ENCODE data around the gene CCDC178. TPM values are rescaled to one million over a fixed set of nuclear protein-coding genes. Genes with fewer than 3 reads are reported as not detected.
"Not testable (repeated sequence)": the region's sequence is repeated elsewhere in the genome, so short reads cannot be mapped to it uniquely, and the experiment has no call there.

Gene CCDC178
- total and polyA plus RNA-seq, 2 experiments from 2014 or later: not detected

DNA sequence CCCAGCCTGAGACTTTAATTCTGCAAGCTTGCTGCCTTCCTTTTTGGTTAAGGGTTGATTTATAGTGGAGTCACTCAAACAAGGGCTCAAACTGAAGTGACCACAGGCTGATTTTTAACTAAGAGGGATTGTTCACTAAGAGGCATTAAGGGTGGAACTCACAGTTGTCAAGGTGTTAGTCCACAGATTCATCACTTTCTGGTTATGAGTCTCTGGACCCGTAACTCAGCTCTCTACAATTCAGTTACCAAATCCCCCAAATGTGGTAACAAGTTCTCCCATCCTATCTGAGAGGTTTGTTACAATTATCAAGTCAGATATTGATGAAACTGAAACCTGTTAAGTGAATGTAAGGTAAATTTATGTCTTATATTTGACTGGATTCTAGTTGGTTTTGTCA lies 481.8 kb downstream of the CCDC178 start:
- in situ Hi-C loops (cut with MboI): no loop called here
- TF ChIP-seq EZH2 (IDR thresholded peaks at IDR 0.05; ENCODE audit: insufficient read depth, poor library complexity, severe bottlenecking) (no peak), EZH2phosphoT487 (IDR thresholded peaks at IDR 0.05; ENCODE audit: insufficient read depth, low read depth) (no peak)
- Histone ChIP-seq H3K9me3 (ENCODE audit: low read depth) (no peaks in the 10 kb centered on the region), H3K4me2 (ENCODE audit: unreplicated experiment) (no peak overlapping the region), H4K20me1 (ENCODE audit: insufficient read depth) (no peaks in the 10 kb centered on the region), H3K27ac (no peak overlapping the region), H3K4me1 (ENCODE audit: insufficient read depth) (0 out of 2 replicates have a peak, but pooled peaks cover 7% of the 10 kb centered on the region), H3K4me3 (no peak overlapping the region), H3K27me3 (replicated peaks; ENCODE audit: insufficient read depth) (no peaks in the 10 kb centered on the region), H3K79me2 (ENCODE audit: insufficient read depth) (no peaks in the 10 kb centered on the region), H2AFZ (no peak overlapping the region), H3K9me2 (ENCODE audit: insufficient read depth) (no peaks in the 10 kb centered on the region), H3F3A (ENCODE audit: insufficient read depth) (no peaks in the 10 kb centered on the region; the same call in 1 of the 2 replicates), H3K36me3 (ENCODE audit: low read depth) (no peaks in the 10 kb centered on the region), H3K9ac (no peak overlapping the region)
- DNase-seq: no peak
- 24 to 40% methylated on average over 1 of the region's 1 CpG for WGBS, 2 experiments (ENCODE audit: low coverage in 1 of 2, low lambda C conversion rate in 2 of 2, missing lambda C conversion rate in 2 of 2)

DNA sequence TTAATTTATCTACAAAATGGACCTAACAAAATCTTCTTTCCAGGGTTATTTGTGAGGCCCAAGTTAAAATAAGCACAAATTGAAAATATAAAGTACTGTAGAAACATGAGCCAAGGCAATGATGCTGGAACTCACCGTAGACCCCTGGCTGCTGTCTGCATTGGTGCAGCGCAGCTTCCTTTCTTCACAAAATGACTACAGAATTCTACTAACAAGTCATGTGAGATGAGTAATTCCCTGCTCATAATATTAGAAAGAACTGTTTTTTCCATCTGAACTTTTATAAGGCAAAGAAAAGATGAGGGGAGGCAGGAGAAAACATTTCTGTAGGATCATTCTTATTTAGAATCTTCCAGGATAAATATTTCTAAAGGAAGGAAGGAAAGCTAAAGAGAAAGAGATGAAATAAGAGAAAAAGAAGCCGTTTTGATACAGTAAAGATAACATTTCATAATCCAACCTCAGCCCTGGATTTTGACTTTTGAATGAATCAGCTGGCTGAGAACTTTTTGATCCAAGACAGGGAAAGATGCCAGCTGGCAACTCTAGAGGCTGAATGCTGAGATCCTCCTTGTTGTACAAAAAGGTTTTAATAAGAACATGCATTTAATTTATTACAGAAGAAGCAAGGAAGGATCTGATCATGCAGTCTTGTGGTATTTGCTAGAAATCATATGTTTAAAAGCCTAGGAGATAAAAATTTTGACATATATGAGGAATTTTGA lies 483.8 kb downstream of the CCDC178 start:
- Histone ChIP-seq H3K36me3 (ENCODE audit: low read depth) (no peaks in the 10 kb centered on the region), H3K9me2 (ENCODE audit: insufficient read depth) (no peaks in the 10 kb centered on the region), H3K9ac (no peak overlapping the region), H3K4me1 (ENCODE audit: insufficient read depth) (0 out of 2 replicates have a peak, but pooled peaks cover 7% of the 10 kb centered on the region), H3K9me3 (ENCODE audit: low read depth) (no peaks in the 10 kb centered on the region), H3K27me3 (replicated peaks; ENCODE audit: insufficient read depth) (no peaks in the 10 kb centered on the region), H2AFZ (no peak overlapping the region), H3K4me3 (no peak overlapping the region), H4K20me1 (ENCODE audit: insufficient read depth) (no peaks in the 10 kb centered on the region), H3F3A (ENCODE audit: insufficient read depth) (no peaks in the 10 kb centered on the region; the same call in 1 of the 2 replicates), H3K27ac (no peak overlapping the region), H3K4me2 (ENCODE audit: unreplicated experiment) (no peak overlapping the region), H3K79me2 (ENCODE audit: insufficient read depth) (no peaks in the 10 kb centered on the region)
- DNase-seq: peak; percentile 50
- in situ Hi-C loops (cut with MboI): no loop called here
- TF ChIP-seq EZH2 (IDR thresholded peaks at IDR 0.05; ENCODE audit: insufficient read depth, poor library complexity, severe bottlenecking): no peak
- TF ChIP-seq EZH2phosphoT487 (IDR thresholded peaks at IDR 0.05; ENCODE audit: insufficient read depth, low read depth): no peak
- WGBS, 2 experiments (ENCODE audit: low coverage in 1 of 2, low lambda C conversion rate in 2 of 2, missing lambda C conversion rate in 2 of 2): 5 to 7% methylated on average over 3 of the region's 3 CpGs

DNA sequence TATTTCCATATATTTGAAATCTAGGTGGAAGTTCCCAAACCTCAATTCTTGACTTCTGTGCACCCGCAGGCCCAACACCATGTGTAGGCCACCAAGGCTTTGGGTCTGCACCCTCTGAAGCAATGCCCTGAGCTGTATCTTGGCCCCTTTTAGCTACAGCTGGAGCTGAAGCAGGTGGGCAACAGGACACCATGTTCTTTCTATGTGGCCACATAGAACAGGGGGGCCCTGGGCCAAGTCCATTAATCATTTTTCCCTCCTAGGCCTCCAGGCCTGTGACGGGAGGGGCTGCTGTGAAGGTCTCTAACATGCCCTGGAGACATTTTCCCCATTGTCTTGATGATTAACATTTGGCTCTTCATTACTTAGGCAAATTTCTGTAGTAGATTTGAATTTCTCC lies 488.2 kb downstream of the CCDC178 start:
- 16 to 17% methylated on average over 2 of the region's 2 CpGs for WGBS, 2 experiments (ENCODE audit: low coverage in 1 of 2, low lambda C conversion rate in 2 of 2, missing lambda C conversion rate in 2 of 2)
- H3K4me3 ChIP-seq; H4K20me1 ChIP-seq (ENCODE audit: insufficient read depth); H2AFZ ChIP-seq; H3K36me3 ChIP-seq (ENCODE audit: low read depth); H3K79me2 ChIP-seq (ENCODE audit: insufficient read depth); H3K9me3 ChIP-seq (ENCODE audit: low read depth); H3K4me2 ChIP-seq (ENCODE audit: unreplicated experiment); H3F3A ChIP-seq (ENCODE audit: insufficient read depth); H3K4me1 ChIP-seq (ENCODE audit: insufficient read depth); H3K27me3 ChIP-seq (replicated peaks; ENCODE audit: insufficient read depth); H3K9me2 ChIP-seq (ENCODE audit: insufficient read depth); H3K9ac ChIP-seq; in situ Hi-C loops (cut with MboI); DNase-seq; H3K27ac ChIP-seq: not testable (repeated sequence)

GRCh38 chr18:32937597-32937996 lies 502.9 kb downstream of the CCDC178 start:
- H3K36me3 ChIP-seq (ENCODE audit: low read depth): no peaks in the 10 kb centered on the region
- no peak overlapping the region for H3K4me3 ChIP-seq
- no peaks in the 10 kb centered on the region for H4K20me1 ChIP-seq (ENCODE audit: insufficient read depth)
- no peaks in the 10 kb centered on the region for H3F3A ChIP-seq (ENCODE audit: insufficient read depth)
- H3K9ac ChIP-seq: no peak overlapping the region
- 42 to 45% methylated on average over 5 of the region's 5 CpGs for WGBS, 2 experiments (ENCODE audit: low coverage in 1 of 2, low lambda C conversion rate in 2 of 2, missing lambda C conversion rate in 2 of 2)
- no peaks in the 10 kb centered on the region for H3K9me2 ChIP-seq (ENCODE audit: insufficient read depth)
- H3K79me2 ChIP-seq (ENCODE audit: insufficient read depth): no peaks in the 10 kb centered on the region
- DNase-seq: no peak
- no peak overlapping the region for H3K4me2 ChIP-seq (ENCODE audit: unreplicated experiment)
- TF ChIP-seq EZH2 (IDR thresholded peaks at IDR 0.05; ENCODE audit: insufficient read depth, poor library complexity, severe bottlenecking): no peak
- no peak for TF ChIP-seq EZH2phosphoT487 (IDR thresholded peaks at IDR 0.05; ENCODE audit: insufficient read depth, low read depth)
- no peaks in the 10 kb centered on the region for H3K9me3 ChIP-seq (ENCODE audit: low read depth)
- H2AFZ ChIP-seq: no peak overlapping the region
- H3K27ac ChIP-seq: no peak overlapping the region
- in situ Hi-C loops (cut with MboI): no loop called here
- H3K27me3 ChIP-seq (replicated peaks; ENCODE audit: insufficient read depth): peaks cover 48% of the 10 kb centered on the region
- no peaks in the 10 kb centered on the region for H3K4me1 ChIP-seq (ENCODE audit: insufficient read depth)
